MM.1S (cell line): ENCODE data around the gene KRTAP20-1.

Source experiments
- CTCF ChIP-seq: fragments of 300-600 bp; sonication (generic); IDR thresholded peaks from 2 replicates; pipeline ENCODE4 v1.5.1; 2016; ENCODE audit warnings: antibody characterized with exemption, low read length, mixed read lengths
- EZH2 ChIP-seq: fragments of 300-600 bp; sonication (generic); optimal IDR thresholded peaks from 2 replicates; pipeline ENCODE3; 2017; ENCODE audit warnings: low read depth, mild to moderate bottlenecking, antibody characterized with exemption, low read length, mixed read lengths
- EZH2phosphoT487 ChIP-seq: fragments of 300-600 bp; sonication (generic); IDR thresholded peaks from 2 replicates; pipeline ENCODE4 v1.6.1; 2018; ENCODE audit warnings: antibody characterized with exemption, low read length

GRCh38 chr21:30642564-30642963, 26.3 kb downstream of the KRTAP20-1 start, which contains the start of gene KRTAP20-3:
- TF ChIP-seq CTCF (no peak), EZH2 (no peak), EZH2phosphoT487 (no peak)
